Measurements from ENCODE around the gene TRIL.
A peak's percentile ranks its signal among the peaks of the same experiment; 100 is the strongest.

TRIL gene

GRCh38 chr7:28940741-28941384 lies 17.3 kb downstream of the TRIL start:
- DNase-seq (ENCODE audit: low spot score), result no peak

GRCh38 chr7:28939844-28940544 lies 18.1 kb downstream of the TRIL start:
- no peak for DNase-seq (ENCODE audit: low spot score)

GRCh38 chr7:28939367-28939766 lies 18.8 kb downstream of the TRIL start:
- no peak for DNase-seq (ENCODE audit: low spot score)

- DNase-seq (ENCODE audit: low spot score), result no peak
These were observed 20.5 kb downstream of the TRIL start for GRCh38 chr7:28937619-28938018.

GRCh38 chr7:28937103-28937502 lies 21.0 kb downstream of the TRIL start:
- no peak for DNase-seq (ENCODE audit: low spot score)

- no peak for DNase-seq (ENCODE audit: low spot score)
These were observed 24.2 kb downstream of the TRIL start for GRCh38 chr7:28933846-28934320.

GRCh38 chr7:28931565-28931964 lies 26.6 kb downstream of the TRIL start:
- no peak for DNase-seq (ENCODE audit: low spot score)

GRCh38 chr7:28926871-28927597 lies 31.1 kb downstream of the TRIL start:
- peak; percentile 93 for DNase-seq (ENCODE audit: low spot score)

GRCh38 chr7:28922624-28923331 lies 35.4 kb downstream of the TRIL start:
- peak; percentile 90 for DNase-seq (ENCODE audit: low spot score)

- DNase-seq (ENCODE audit: low spot score), result peak; percentile 89
These were observed 36.3 kb downstream of the TRIL start for GRCh38 chr7:28921822-28922221.

GRCh38 chr7:28920424-28920823 lies 37.7 kb downstream of the TRIL start:
- DNase-seq (ENCODE audit: low spot score), result no peak

- no peak for DNase-seq (ENCODE audit: low spot score)
These were observed 38.6 kb downstream of the TRIL start for GRCh38 chr7:28919510-28919909.

GRCh38 chr7:28908775-28909174 lies 49.4 kb downstream of the TRIL start:
- no peak for DNase-seq (ENCODE audit: low spot score)

- DNase-seq (ENCODE audit: low spot score), result no peak
These were observed 52.7 kb downstream of the TRIL start for GRCh38 chr7:28905464-28905863.

- DNase-seq (ENCODE audit: low spot score), result no peak
These were observed 53.5 kb downstream of the TRIL start for GRCh38 chr7:28904578-28905048.

GRCh38 chr7:28903730-28904577 lies 54.2 kb downstream of the TRIL start:
- DNase-seq (ENCODE audit: low spot score), result no peak
